ENCODE data around the gene GCNT2.
"Not testable (repeated sequence)": the region's sequence is repeated elsewhere in the genome, so short reads cannot be mapped to it uniquely, and the experiment has no call there.

Gene GCNT2

GRCh38 chr6:10550764-10551163, 29.6 kb downstream of the GCNT2 start:
- no peak for DNase-seq

DNA sequence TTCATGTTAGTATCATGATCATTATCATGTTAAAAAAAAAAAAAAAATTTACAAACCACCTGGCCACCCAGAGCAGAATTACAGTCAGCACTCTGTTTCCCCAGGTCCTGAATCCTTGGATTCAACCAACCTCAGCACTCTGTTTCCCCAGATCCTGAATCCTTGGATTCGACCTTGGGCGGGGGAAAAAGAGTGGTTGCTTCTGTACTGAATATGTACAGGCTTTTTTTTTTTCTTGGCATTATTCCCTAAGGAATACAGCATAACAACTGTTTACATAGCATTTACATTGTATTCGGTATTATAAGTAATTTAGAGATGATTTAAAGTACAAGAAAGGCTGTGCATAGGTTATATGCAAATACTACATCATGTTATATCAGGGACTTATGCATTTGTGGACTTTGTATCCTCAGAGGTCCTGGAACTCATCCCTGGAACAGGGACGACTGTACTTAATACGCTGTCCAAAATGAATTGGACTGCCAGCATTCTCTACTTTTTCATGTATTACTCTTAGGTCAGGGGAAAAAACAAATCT, 31.2 kb downstream of the GCNT2 start:
- DNase-seq, result no peak

- no peak for DNase-seq
Observed at GRCh38 chr6:10553871-10554270, 32.7 kb downstream of the GCNT2 start.

DNA sequence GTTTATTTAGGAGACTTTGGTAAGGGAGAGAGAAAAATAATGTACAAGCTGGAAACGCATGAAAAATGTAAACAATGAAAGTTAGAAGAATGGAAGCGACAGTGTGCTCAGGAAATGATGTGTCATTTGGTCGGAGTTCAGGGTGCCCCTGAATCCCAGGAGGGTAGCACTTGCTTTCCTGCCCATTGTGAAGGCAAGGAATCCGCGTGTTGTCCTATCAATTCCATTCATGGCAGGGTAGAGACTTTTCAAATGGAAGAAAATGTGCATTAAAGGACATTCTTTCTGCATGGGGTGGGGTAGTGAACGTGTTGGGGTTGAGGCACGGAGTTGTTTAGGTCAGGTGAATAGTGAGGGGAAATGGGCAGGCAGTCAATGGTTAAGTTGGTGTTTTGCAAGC, 33.7 kb downstream of the GCNT2 start:
- DNase-seq, result no peak

DNA sequence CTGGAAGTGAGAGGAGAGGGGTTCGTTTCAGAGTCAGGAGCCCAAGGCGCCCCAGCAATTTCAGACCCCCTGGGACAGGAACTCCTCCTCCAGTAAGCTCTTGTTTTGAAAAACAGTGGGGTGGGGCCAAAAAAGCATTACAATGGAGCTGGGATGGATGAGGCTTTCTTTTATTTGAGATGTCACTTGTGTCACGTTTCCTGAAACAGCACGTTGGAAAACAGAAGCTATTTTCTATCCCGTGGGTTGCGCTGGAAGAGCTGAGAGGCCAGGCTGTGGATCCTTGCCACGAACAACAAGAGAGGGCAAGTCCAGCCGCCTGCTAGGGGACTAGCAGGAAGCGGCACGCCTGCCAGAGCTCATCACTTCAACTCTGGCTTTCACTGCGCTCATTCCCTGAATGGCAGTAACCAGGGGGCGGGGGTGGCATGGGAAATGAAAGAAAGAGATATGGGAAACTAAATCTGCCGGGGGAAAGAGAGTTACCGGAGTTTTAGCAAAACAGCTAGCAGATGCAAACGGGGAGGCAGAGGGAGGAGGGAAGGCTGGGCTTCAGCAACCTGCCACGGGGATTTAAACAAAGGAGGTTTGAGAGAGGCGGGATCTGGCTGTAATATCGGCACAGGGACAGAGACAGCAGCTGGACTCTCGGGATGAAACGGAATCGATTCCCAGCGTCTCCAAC, 34.6 kb downstream of the GCNT2 start:
- no peak for DNase-seq

GRCh38 chr6:10556589-10556988, 35.4 kb downstream of the GCNT2 start:
- DNase-seq, result no peak

GRCh38 chr6:10556992-10557391, 35.8 kb downstream of the GCNT2 start:
- no peak for DNase-seq

DNA sequence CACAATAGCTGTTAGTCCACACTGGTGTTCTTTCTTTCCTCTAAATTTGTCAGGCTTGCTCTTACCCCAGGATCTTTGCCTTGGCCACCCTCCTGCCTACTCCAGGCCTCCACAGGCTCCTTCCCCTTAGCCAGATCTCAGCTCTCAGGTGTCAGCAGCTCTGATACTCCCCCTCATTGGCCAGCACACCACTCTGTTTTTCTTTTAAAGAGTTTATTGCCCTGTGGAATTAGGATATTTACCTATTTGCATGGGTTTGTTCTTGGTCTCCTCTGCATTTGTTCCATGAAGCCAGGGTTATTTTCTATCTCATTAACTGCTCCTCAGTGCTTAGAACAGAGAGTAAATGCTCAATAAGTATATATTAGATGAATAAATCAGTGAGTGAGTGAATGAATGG, 36.8 kb downstream of the GCNT2 start:
- no peak for DNase-seq

DNA sequence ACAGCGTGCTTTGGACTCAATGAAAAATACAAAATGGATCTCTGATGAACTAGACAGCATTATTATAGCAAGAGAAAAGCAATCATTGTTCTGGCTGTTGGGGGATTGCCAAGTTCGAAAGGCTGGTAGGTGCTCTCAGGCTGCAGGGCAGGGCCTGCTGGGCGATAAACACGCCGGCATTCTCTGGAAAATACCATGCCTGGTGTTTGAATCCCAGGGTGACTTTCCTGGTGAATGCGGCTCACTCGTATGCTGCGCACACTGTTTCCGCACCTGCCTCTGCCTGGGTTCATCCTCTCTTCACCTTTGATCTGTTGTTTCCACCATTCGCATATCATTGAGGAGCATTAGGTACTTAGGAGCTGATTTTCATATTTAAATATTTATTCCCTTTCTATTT, 37.4 kb downstream of the GCNT2 start:
- no peak for DNase-seq

- no peak for DNase-seq
Observed at GRCh38 chr6:10559522-10560152, 38.5 kb downstream of the GCNT2 start.

GRCh38 chr6:10561611-10562199, 40.6 kb downstream of the GCNT2 start:
- no peak for DNase-seq

DNA sequence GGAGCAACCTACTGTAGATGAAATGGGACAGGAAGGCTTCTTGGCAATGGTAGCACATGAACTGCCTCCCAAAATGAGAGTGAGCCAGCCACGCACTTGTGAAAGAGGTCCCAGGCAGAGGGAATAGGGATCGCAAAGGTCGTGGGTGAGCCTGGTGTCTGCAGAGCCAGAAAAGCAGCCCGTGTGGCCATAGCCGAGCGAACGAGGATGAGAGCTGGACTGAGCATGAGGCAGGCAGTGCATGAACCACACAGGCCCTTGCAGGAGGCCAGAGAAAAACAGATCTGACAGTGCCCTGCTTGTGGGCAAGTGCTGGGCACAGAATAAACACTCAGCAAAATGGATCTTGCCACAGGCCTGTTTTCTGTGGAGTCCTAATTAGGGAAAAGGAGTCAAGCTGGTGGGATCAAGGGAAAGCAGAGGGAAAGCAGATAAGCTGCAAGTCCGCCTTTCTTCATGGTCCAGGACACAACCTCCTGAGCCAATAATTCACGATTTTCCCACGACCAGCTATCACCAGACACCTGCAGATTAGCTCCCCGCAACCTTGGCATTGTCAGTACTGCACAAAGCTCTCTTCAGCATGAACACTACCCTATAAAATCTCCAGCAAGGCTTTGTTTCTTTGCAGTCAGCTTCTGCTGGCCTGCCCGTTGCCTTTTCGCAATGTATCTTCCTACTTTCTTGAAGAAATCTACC, 44.0 kb downstream of the GCNT2 start:
- DNase-seq, result no peak

DNA sequence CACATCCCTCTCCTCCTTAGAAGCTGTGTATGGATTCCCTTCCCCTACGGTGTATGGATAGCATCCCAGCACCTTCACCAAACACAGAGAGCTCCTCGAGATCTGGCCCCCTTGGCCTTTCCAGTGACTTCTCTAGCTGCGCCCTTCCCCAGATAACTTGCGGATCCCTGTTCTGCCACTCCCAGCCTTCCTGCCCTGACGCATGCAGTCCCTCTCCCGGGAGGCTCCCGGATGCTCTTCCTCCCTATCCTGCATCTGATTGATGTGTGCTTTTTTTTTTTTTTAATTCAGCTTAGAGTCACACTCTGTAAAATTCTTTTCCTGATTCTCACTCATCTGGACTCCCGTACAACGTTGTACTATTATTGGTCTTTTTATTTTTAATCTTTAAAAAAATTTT, 44.8 kb downstream of the GCNT2 start:
- no peak for DNase-seq

DNA sequence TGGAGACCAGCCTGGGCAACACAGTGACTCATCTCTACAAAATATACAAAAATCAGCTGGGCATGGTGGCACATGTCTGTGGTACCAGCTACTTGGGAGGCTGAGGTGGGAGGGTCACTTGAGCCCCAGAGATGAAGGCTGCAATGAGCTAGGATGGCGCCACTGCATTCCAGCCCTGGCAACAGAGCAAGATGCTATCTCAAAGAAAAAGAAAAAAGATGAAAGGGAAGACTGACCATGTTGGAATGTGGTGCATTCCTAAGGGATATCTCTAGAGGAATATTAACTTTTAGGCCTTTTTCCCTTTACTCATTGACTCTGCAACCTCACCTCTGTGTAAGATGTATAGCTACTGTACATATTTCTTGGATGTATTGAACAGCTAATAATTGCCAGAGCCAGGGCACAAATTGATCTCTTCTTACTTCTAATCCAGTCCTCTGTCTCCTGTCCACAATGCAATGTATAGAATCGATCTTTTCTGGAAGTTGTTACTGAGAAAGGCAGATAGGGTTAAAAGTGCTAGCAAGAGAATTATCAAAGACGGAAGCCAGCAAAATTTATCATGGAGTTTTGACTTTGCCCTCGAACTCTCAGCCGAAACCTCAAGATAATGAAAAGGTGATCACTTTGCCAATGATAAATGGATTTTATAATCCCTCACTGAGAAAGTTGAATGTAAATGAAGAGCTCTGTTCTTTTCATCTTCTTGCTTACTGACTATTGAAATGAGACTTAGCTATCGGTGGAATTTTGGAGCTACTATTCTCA, 46.3 kb downstream of the GCNT2 start:
- no peak for DNase-seq

GRCh38 chr6:10569392-10570127, 48.4 kb downstream of the GCNT2 start:
- no peak for DNase-seq

GRCh38 chr6:10575519-10575918, 54.4 kb downstream of the GCNT2 start:
- not testable (repeated sequence) for DNase-seq

GRCh38 chr6:10576226-10576625, 55.1 kb downstream of the GCNT2 start:
- no peak for DNase-seq

GRCh38 chr6:10577112-10577511, 56.0 kb downstream of the GCNT2 start:
- no peak for DNase-seq

GRCh38 chr6:10578723-10579122, 57.6 kb downstream of the GCNT2 start:
- DNase-seq, result no peak

- DNase-seq, result no peak
Observed at GRCh38 chr6:10579803-10580202, 58.7 kb downstream of the GCNT2 start.

GRCh38 chr6:10580570-10580969, 59.4 kb downstream of the GCNT2 start:
- DNase-seq, result no peak

- DNase-seq, result not testable (repeated sequence)
Observed at GRCh38 chr6:10581402-10581801, 60.3 kb downstream of the GCNT2 start.

Data from stimulated activated CD4-positive, alpha-beta T cell treated with anti-CD3 and anti-CD28 coated beads, Interleukin-1b, Interleukin-23, amount 100 ng/mL, for 48 hours (primary cell).